IMR-90 (cell line): Measurements from ENCODE around the gene ZDHHC18. TPM values are rescaled to one million over a fixed set of nuclear protein-coding genes. Genes with fewer than 3 reads are reported as not detected.

Source experiments
- ATAC-seq: fragments of 200-7000 bp; cut with Tn5 transposase; 2 replicates; pipeline ENCODE4 v1.9.1; 2020; ENCODE audit warnings: low read depth, mild to moderate bottlenecking, moderate library complexity
- BruUV-seq: library from RNA; stranded (reverse); fragments of 400-500 nt; replicated peaks from 2 replicates; lab custom pipeline; 2021; lab: Mats Ljungman, UMichigan
- CTCF ChIA-PET: fragments of 300-600 bp; formaldehyde crosslinking; extraction: SDS; loops from one replicate; lab custom pipeline; 2021; ENCODE audit warnings: antibody characterized with exemption; lab: Yijun Ruan, JAX
- POLR2A ChIA-PET: fragments of 300-600 bp; sonication (Branson Sonifier 250); formaldehyde crosslinking; loops from one replicate; lab custom pipeline; 2022; ENCODE audit warnings: antibody characterized with exemption; ENCODE audit not compliant: unreplicated experiment; lab: Charles Lee
- DNase-seq: peaks from one replicate; pipeline ENCODE4 v3.0.0; 2013
- H2AFZ ChIP-seq: replicated peaks from 2 replicates; pipeline ENCODE3; 2013; ENCODE audit warnings: low read length, mild to moderate bottlenecking; ENCODE audit not compliant: poor library complexity
- H2AK5ac ChIP-seq: 2 replicates; pipeline ENCODE4 v1.6.1; 2013; ENCODE audit warnings: low read depth, low read length, inconsistent platforms
- H2AK9ac ChIP-seq: replicated peaks from 2 replicates; pipeline ENCODE3; 2013; ENCODE audit warnings: mild to moderate bottlenecking, low read depth, low read length, moderate library complexity; ENCODE audit not compliant: poor library complexity
- H2BK120ac ChIP-seq: 2 replicates; pipeline ENCODE4 v1.6.1; 2013; ENCODE audit warnings: low read depth, low read length, inconsistent platforms
- H2BK15ac ChIP-seq: 3 replicates; pipeline ENCODE4 v1.6.1; 2013; ENCODE audit warnings: low read depth, low read length, inconsistent platforms
- H2BK20ac ChIP-seq: 2 replicates; pipeline ENCODE4 v1.6.1; 2013; ENCODE audit warnings: low read depth, mild to moderate bottlenecking, inconsistent platforms, low read length, moderate library complexity
- H2BK5ac ChIP-seq: 2 replicates; pipeline ENCODE4 v1.6.1; 2013; ENCODE audit warnings: mild to moderate bottlenecking, low read depth, low read length, inconsistent platforms; ENCODE audit not compliant: poor library complexity, severe bottlenecking
- H3K14ac ChIP-seq: replicated peaks from 2 replicates; pipeline ENCODE4 v1.6.1; 2013; ENCODE audit warnings: low read depth, low read length, inconsistent platforms
- H3K18ac ChIP-seq: 2 replicates; pipeline ENCODE4 v1.6.1; 2013; ENCODE audit warnings: low read depth, low read length, control low read depth
- H3K23ac ChIP-seq: 2 replicates; pipeline ENCODE4 v1.6.1; 2013; ENCODE audit warnings: low read depth, low read length, inconsistent platforms
- H3K27ac ChIP-seq: 2 replicates; pipeline ENCODE4 v1.5.1; 2013; ENCODE audit warnings: mild to moderate bottlenecking, control low read depth, low read length; ENCODE audit not compliant: insufficient read depth
- H3K27me3 ChIP-seq: 2 replicates; pipeline ENCODE4 v1.6.1; 2013; ENCODE audit warnings: low read length; ENCODE audit not compliant: control insufficient read depth, insufficient read depth
- H3K36me3 ChIP-seq: 2 replicates; pipeline ENCODE4 v1.6.1; 2013; ENCODE audit warnings: low read length, mixed read lengths; ENCODE audit not compliant: control insufficient read depth, insufficient read depth
- H3K4ac ChIP-seq: 2 replicates; pipeline ENCODE4 v1.6.1; 2013; ENCODE audit warnings: low read depth, low read length, inconsistent platforms
- H3K4me1 ChIP-seq: 2 replicates; pipeline ENCODE4 v1.6.1; 2013; ENCODE audit warnings: low read length, mixed read lengths; ENCODE audit not compliant: control insufficient read depth, insufficient read depth
- H3K4me2 ChIP-seq: 2 replicates; pipeline ENCODE4 v1.6.1; 2013; ENCODE audit warnings: low read depth, mild to moderate bottlenecking, control low read depth, low read length, moderate library complexity
- H3K4me3 ChIP-seq: 2 replicates; pipeline ENCODE4 v1.5.1; 2013; ENCODE audit warnings: low read depth, mild to moderate bottlenecking, control low read depth, low read length, moderate library complexity; ENCODE audit not compliant: insufficient read depth
- H3K56ac ChIP-seq: 2 replicates; pipeline ENCODE4 v1.6.1; 2013; ENCODE audit warnings: low read length, inconsistent platforms; ENCODE audit not compliant: insufficient read depth; ENCODE audit errors: extremely low read depth
- H3K79me1 ChIP-seq, 2 experiments: 2 replicates each; pipeline ENCODE4 v1.6.1; 2013; ENCODE audit warnings: low read length in 2 of 2, inconsistent platforms in 1 of 2, low read depth in 1 of 2
- H3K9ac ChIP-seq: 2 replicates; pipeline ENCODE4 v1.6.1; 2013; ENCODE audit warnings: low read depth, low read length, control low read depth
- H3K9me1 ChIP-seq: 2 replicates; pipeline ENCODE4 v1.6.1; 2013; ENCODE audit warnings: low read length, inconsistent platforms; ENCODE audit not compliant: insufficient read depth
- H3K9me3 ChIP-seq: 2 replicates; pipeline ENCODE4 v1.6.1; 2013; ENCODE audit warnings: low read length; ENCODE audit not compliant: control insufficient read depth, insufficient read depth
- H4K20me1 ChIP-seq: 2 replicates; pipeline ENCODE4 v1.6.1; 2013; ENCODE audit warnings: low read length, inconsistent platforms; ENCODE audit not compliant: insufficient read depth
- H4K5ac ChIP-seq: 2 replicates; pipeline ENCODE4 v1.6.1; 2013; ENCODE audit warnings: mild to moderate bottlenecking, low read depth, low read length, control low read depth
- H4K8ac ChIP-seq, 2 experiments: 2 replicates each; pipeline ENCODE4 v1.6.1; 2013; ENCODE audit warnings: low read depth in 2 of 2, low read length in 2 of 2, control low read depth in 1 of 2, inconsistent platforms in 1 of 2
- H4K91ac ChIP-seq: 2 replicates; pipeline ENCODE4 v1.6.1; 2013; ENCODE audit warnings: low read depth, low read length, inconsistent platforms; ENCODE audit not compliant: insufficient read depth
- BHLHE40 ChIP-seq: fragments of 150-350 bp; IDR thresholded peaks from 2 replicates; pipeline ENCODE4 v1.6.1; 2016; ENCODE audit warnings: mild to moderate bottlenecking, low read depth, low read length
- CEBPB ChIP-seq: IDR thresholded peaks from 2 replicates; pipeline ENCODE4 v1.6.1; 2012; ENCODE audit warnings: low read depth, low read length, improper control_type of control experiment
- CHD1 ChIP-seq: IDR thresholded peaks from 2 replicates; pipeline ENCODE4 v1.6.1; 2012; ENCODE audit warnings: low read depth, low read length, improper control_type of control experiment
- MAZ ChIP-seq: IDR thresholded peaks from 2 replicates; pipeline ENCODE4 v1.6.1; 2012; ENCODE audit warnings: low read depth, mild to moderate bottlenecking, low read length, improper control_type of control experiment, moderate library complexity, borderline replicate concordance
- MXI1 ChIP-seq: IDR thresholded peaks from 2 replicates; pipeline ENCODE4 v1.6.1; 2012; ENCODE audit warnings: low read depth, mild to moderate bottlenecking, low read length, moderate library complexity, borderline replicate concordance
- NFE2L2 ChIP-seq: fragments of 150-350 bp; IDR thresholded peaks from 2 replicates; pipeline ENCODE4 v1.6.1; 2016; ENCODE audit warnings: low read depth, mild to moderate bottlenecking, low read length
- POLR2A ChIP-seq: IDR thresholded peaks from 2 replicates; pipeline ENCODE4 v1.6.1; 2012; ENCODE audit warnings: mild to moderate bottlenecking, low read depth, low read length
- RAD21 ChIP-seq: IDR thresholded peaks from 2 replicates; pipeline ENCODE4 v1.6.1; 2012; ENCODE audit warnings: low read length, improper control_type of control experiment
- RCOR1 ChIP-seq: IDR thresholded peaks from 2 replicates; pipeline ENCODE4 v1.6.1; 2012; ENCODE audit warnings: mild to moderate bottlenecking, low read length, improper control_type of control experiment; ENCODE audit not compliant: insufficient replicate concordance
- RFX5 ChIP-seq: IDR thresholded peaks from 2 replicates; pipeline ENCODE4 v1.8.0; 2012; ENCODE audit warnings: low read depth, mild to moderate bottlenecking, low read length, moderate library complexity
- SMC3 ChIP-seq: fragments of 150-350 bp; IDR thresholded peaks from 2 replicates; pipeline ENCODE4 v1.6.1; 2016; ENCODE audit warnings: low read depth, mild to moderate bottlenecking, antibody characterized with exemption, low read length, moderate library complexity
- USF2 ChIP-seq: fragments of 150-350 bp; IDR thresholded peaks from 2 replicates; pipeline ENCODE4 v1.6.1; 2017; ENCODE audit warnings: mild to moderate bottlenecking, antibody characterized with exemption, low read length, low read depth
- WGBS, 2 experiments: methylation state at CpG; one replicate each; pipeline versions ENCODE4 v1.1.5 to v1.1.7; 2013; ENCODE audit warnings: missing lambda C conversion rate in 2 of 2; ENCODE audit not compliant: insufficient read length in 1 of 2; ENCODE audit errors: extremely low coverage in 2 of 2; 5-methylcytosine and 5-hydroxymethylcytosine counted together
- dilution Hi-C: fragments of 300-500 bp; cut with HindIII; formaldehyde crosslinking; loops from one replicate; pipeline ENCODE4 v1.14.3; 2018; ENCODE audit warnings: low sequenced_read_pairs; ENCODE audit not compliant: unreplicated experiment
- in situ Hi-C: fragments of 300-500 bp; cut with MboI; formaldehyde crosslinking; loops from 3 replicates; pipeline ENCODE4 v1.14.3; 2019; ENCODE audit warnings: low sequenced_read_pairs, inconsistent platforms, mixed read lengths
- intact Hi-C: fragments of 100-400 bp; cut with micrococcal nuclease; formaldehyde crosslinking; loops from 2 replicates; pipeline ENCODE4 v1.10.0; 2022
- polyA plus RNA-seq, 3 experiments: library from polyadenylated mRNA; depleted of rRNA; stranded (reverse); fragments of >200 nt; gene quantifications; 2 replicates each; pipeline ENCODE4 v1.2.3, GENCODE V29; 2012; ENCODE audit warnings: low replicate concordance in 1 of 3
- total RNA-seq: library from RNA; depleted of rRNA; stranded (reverse); fragments of >200 nt; gene quantifications from 2 replicates; pipeline ENCODE4 v1.2.3, GENCODE V29; 2012
- TF ChIP-seq, protein P1 (sequence below): conservative IDR thresholded peaks from 2 replicates; pipeline ENCODE4 v1.5.1; 2012; ENCODE audit warnings: mild to moderate bottlenecking, low read depth, low read length, improper control_type of control experiment

Gene ZDHHC18
- total and polyA plus RNA-seq, 2 of the 4 experiments (the other 2 are of a cell fraction): 12.5 to 37.0 TPM

- H2AFZ ChIP-seq: peak overlapping the region; percentile 88
- POLR2A ChIA-PET: no interaction called here
These were observed 37.2 kb downstream of the ZDHHC18 start for GRCh38 chr1:26863685-26864077.

More at GRCh38 chr1:26863685-26864077, 37.2 kb downstream of the ZDHHC18 start:
- ATAC-seq: no peak
- no peak overlapping the region for H2BK120ac ChIP-seq
- peak overlapping the region; percentile 74; the same call in 1 of the 2 replicates for H3K23ac ChIP-seq
- no peak overlapping the region for H3K56ac ChIP-seq
- TF ChIP-seq RCOR1: no peak
- no peak for TF ChIP-seq RAD21
- no peak for TF ChIP-seq POLR2A
- TF ChIP-seq, protein P1, sequence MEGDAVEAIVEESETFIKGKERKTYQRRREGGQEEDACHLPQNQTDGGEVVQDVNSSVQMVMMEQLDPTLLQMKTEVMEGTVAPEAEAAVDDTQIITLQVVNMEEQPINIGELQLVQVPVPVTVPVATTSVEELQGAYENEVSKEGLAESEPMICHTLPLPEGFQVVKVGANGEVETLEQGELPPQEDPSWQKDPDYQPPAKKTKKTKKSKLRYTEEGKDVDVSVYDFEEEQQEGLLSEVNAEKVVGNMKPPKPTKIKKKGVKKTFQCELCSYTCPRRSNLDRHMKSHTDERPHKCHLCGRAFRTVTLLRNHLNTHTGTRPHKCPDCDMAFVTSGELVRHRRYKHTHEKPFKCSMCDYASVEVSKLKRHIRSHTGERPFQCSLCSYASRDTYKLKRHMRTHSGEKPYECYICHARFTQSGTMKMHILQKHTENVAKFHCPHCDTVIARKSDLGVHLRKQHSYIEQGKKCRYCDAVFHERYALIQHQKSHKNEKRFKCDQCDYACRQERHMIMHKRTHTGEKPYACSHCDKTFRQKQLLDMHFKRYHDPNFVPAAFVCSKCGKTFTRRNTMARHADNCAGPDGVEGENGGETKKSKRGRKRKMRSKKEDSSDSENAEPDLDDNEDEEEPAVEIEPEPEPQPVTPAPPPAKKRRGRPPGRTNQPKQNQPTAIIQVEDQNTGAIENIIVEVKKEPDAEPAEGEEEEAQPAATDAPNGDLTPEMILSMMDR: no peak
- no peak for TF ChIP-seq NFE2L2
- no peak for TF ChIP-seq USF2
- no peak for TF ChIP-seq MAZ
- TF ChIP-seq RFX5: no peak
- no peak for TF ChIP-seq BHLHE40
- no peak for TF ChIP-seq CEBPB
- no peak for TF ChIP-seq SMC3
- no peak for TF ChIP-seq CHD1
- TF ChIP-seq MXI1: no peak
- H3K9me1 ChIP-seq: peaks cover 12% of the 10 kb centered on the region
- peak overlapping the region; percentile 97 for H2AK9ac ChIP-seq
- peak overlapping the region; percentile 87 for H2AK5ac ChIP-seq
- no peak overlapping the region for H2BK15ac ChIP-seq
- peak overlapping the region in 1 of 2 experiments; percentile 70; a peak in 2 of 4 replicates for H4K8ac ChIP-seq
- no peak for DNase-seq
- BruUV-seq: no TSS peak
- H3K4me2 ChIP-seq: no peak overlapping the region
- H4K91ac ChIP-seq: peak overlapping the region; percentile 80; the same call in 1 of the 2 replicates
- no peak overlapping the region for H3K9ac ChIP-seq
- no peaks in the 10 kb centered on the region for H3K36me3 ChIP-seq
- no peaks in the 10 kb centered on the region for H3K9me3 ChIP-seq
- no peaks in the 10 kb centered on the region for H3K27me3 ChIP-seq
- CTCF ChIA-PET: no interaction called here
- no peak overlapping the region for H3K4me3 ChIP-seq
- H3K79me1 ChIP-seq: 0 out of 4 replicates have a peak, but pooled peaks cover 0 to 3% of the 10 kb centered on the region in 2 experiments
- H3K14ac ChIP-seq: peak overlapping the region; percentile 51; the same call in 1 of the 2 replicates
- in situ Hi-C loops (no loop called here), dilution Hi-C loops (no loop called here), intact Hi-C loops (loop anchor here (2.0 to 10.0 kb wide), 2 partner anchors 15 to 169 kb away; partner anchors contain the start of gene ARID1A)
- H3K27ac ChIP-seq: no peak overlapping the region; the same call in 1 of the 2 replicates
- peaks cover 4% of the 10 kb centered on the region for H3K4me1 ChIP-seq
- H4K5ac ChIP-seq: no peak overlapping the region
- H4K20me1 ChIP-seq: no peaks in the 10 kb centered on the region
- WGBS, 2 experiments: 92% methylated on average over 5 of the region's 20 CpGs; no CpG with 5 or more reads in 1 of the 2 experiments
- no peak overlapping the region for H3K18ac ChIP-seq
- peak overlapping the region; percentile 77; the same call in 1 of the 2 replicates for H3K4ac ChIP-seq
- H2BK20ac ChIP-seq: no peak overlapping the region
- H2BK5ac ChIP-seq: no peak overlapping the region
